ENCODE results near the gene ATP2A1.

- TF ChIP-seq CTCF (IDR thresholded peaks at IDR 0.05; ENCODE audit: low read depth, low read length) (no peak), POLR2A (IDR thresholded peaks at IDR 0.05; ENCODE audit: extremely low read depth, insufficient read length) (no peak), MAX (IDR thresholded peaks at IDR 0.05; ENCODE audit: low read depth, low read length) (no peak), MYC (IDR thresholded peaks at IDR 0.05; ENCODE audit: low read depth, low read length) (no peak)
These were observed 11.9 kb upstream of the ATP2A1 start for GRCh38 chr16:28866454-28866804.
